ENCODE results near the gene PROB1.
"Not testable (repeated sequence)": the region's sequence is repeated elsewhere in the genome, so short reads cannot be mapped to it uniquely, and the experiment has no call there.

PROB1 gene

GRCh38 chr5:139410993-139411828, 16.3 kb upstream of the PROB1 start:
- DNase-seq, result no peak

DNA sequence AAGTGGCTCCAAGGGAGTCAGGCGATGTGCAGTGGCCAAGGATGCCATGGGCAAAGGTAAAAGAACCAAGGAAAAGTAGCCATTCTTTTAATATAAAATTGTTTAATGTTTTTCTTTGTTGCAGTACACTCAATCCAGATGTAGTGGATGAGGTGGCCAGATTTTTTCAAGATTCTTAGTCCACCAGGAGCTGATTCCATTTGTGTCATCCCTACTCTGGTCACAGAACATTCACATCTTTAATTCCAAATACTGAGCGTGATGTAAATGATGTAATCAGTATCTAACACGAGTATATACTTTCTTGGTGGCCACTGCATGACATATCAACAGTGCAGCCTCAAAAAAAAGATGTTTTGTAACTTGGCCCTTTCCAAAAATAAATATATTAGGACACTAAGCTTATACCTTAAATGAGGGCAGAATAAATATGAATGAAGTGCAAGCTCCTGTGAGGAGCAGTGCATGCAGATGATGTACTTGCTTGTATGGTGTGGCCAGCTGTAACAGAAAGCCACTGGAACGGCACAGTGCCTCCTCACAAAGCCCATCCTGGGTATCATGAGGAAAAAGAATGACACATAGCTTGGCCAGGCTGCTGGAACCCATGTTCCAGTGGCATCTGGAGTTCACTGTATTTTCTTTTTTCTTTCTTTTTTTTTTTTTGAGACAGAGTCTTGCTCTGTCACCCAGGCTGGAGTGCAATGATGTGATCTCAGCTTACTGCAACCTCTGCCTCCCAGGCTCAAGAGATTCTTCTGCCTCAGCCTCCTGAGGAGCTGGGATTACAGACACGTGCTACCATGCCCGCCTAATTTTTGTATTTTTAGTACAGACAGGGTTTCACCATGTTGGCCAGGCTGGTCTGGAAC, 15.5 kb upstream of the PROB1 start:
- DNase-seq, result no peak

DNA sequence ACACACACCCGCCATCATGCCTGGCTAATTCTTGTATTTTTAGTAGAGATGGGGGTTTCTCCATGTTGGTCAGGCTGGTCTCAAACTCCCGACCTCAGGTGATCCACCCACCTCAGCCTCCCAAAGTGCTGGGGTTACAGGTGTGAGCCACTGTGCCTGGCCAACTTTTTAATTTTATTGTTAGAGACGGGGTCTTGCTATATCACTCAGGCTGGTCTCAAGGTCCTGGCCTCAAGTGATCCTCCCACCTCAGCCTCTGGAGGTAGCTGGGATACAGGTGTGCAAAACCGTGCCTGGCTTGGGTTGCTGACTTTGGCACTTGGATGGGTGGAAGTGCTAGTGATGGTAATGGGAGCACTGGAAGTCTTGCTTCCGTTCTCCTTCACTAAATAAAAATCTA, 14.2 kb upstream of the PROB1 start:
- not testable (repeated sequence) for DNase-seq

DNA sequence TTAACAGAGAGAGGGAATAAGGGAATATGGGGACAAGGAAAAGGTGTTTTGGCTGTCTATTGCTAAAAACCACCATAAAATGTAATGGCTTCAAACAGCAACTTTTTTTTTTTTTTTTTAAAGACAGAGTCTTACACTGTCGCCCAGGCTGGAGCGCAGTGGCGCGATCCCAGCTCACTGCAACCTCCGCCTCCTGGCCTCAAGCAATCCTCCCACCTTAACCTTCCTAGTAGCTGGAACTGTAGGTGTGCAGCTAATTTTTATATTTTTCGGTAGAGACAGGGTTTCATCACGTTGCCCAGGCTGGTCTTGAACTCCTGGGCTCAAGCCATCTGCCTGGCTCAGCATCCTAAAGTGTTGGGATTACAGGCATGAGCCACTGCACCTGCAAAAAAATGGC, 13.3 kb upstream of the PROB1 start:
- no peak for DNase-seq

GRCh38 chr5:139407517-139407916, 12.6 kb upstream of the PROB1 start:
- no peak for DNase-seq

DNA sequence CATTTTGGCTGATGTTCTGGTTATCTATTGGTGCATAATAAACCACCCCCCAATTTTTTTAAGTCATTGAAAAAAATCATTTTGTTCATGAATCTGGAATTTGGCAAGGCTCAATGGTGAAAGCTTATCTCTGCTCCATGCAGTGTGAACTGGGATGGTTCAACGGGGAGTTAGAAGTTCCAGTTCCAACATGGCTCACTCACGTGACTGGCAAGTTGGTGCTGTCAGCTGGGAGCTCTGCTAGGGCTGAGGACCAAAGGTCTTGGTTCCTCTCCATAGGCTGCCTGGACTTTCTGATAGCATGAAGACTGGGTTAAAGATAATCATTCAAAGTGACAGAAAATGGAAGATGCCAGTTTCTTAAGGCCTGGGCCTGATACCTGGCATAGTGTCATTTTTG, 12.1 kb upstream of the PROB1 start:
- no peak for DNase-seq

DNA sequence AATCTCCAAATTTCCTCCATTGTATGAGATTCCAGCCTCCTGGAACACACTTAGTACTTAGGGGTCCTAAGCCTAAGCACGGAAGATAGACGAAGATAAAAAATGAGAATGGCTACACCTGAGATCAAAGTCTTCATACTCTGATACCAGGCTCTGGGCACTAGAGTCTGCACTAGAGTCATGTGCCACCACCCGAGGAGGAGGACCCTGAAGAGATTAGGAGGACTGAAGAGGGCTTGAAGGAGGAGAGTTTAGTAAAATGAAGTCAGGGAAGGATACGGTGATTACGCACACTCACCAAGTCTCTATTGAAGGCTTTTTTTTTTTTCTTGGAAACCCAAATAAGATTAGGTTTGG, 9.6 kb upstream of the PROB1 start:
- no peak for DNase-seq

- peak; percentile 98 for DNase-seq
These were observed 9.0 kb upstream of the PROB1 start, which contains the start of gene SPATA24 for GRCh38 chr5:139403787-139404483. Gene SPATA24 (minus strand): TSS chr5:139404089. CDS start chr5:139404060, 29 bp downstream.

DNA sequence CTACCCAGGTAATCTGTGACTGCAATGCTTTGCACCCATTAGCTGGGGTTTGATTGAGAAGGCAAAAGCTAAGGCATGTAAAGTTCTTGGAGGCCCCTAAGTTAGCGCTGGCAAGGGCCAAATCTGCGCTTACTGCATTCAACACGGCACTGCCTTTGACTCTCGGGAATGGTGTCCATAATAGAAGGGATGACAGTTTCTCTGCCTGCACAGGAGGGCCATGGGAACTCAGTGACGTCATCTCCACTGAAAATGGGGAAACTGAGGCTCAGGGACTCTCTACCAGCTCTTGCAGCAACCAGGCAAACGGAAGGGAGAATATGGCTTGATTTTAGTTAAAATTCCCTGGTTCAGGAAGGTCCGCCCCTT, 8.5 kb upstream of the PROB1 start:
- no peak for DNase-seq

GRCh38 chr5:139402561-139403158, 7.8 kb upstream of the PROB1 start:
- DNase-seq, result no peak

- no peak for DNase-seq
These were observed 6.6 kb upstream of the PROB1 start for GRCh38 chr5:139401546-139401945.

DNA sequence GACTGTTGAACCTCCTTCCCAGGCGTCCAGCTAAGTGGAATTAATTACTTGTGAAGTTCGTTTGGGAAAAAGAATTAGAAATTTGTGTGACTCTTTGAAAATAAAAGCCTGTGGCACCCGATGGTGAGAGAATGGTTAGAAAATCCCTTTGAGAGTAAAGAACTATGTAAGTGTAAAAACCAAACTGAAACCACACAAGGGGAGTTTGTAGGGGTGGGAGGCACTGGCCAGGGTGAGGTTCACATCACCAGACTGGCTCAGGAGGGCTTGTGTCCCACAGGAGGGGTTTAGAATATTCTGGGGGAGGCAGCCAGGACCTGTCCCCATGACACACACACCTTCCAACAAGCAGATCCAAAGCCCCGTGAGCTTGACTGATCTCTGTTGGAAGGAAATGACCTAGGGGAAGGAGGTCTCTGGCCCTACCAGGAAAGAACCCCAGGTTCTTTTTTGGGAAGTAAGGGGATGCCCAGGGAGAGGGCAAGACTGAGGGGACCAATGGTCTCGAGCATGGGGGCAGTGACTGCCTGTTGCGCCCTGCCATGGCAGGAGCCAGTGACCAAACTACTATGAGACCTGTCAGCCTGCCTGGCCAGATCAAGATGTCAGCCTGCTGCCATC, 4.7 kb upstream of the PROB1 start:
- DNase-seq, result no peak

GRCh38 chr5:139397921-139398320, 3.0 kb upstream of the PROB1 start:
- no peak for DNase-seq

DNA sequence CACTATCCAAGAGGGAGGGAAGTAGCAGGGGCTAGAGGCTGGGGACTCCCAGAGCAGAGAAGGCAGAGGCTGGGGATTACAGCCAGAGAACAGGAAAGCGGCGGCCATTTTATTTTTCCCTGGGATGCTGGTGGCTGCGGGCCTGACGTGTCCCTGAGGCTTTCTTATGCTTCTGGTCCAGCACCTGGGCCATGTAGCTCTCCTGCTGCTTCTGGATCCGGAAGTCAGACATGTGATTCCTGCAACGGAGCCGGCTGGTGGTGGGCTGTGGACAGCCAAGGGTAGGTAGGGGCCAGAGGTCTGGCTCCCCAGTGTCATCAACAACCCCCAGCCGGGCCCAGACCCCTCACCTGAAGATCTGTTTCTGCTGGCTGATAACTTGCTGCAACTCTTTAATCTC, 1.8 kb upstream of the PROB1 start:
- DNase-seq, result no peak

GRCh38 chr5:139395844-139396640, 1.1 kb upstream of the PROB1 start:
- no peak for DNase-seq

DNA sequence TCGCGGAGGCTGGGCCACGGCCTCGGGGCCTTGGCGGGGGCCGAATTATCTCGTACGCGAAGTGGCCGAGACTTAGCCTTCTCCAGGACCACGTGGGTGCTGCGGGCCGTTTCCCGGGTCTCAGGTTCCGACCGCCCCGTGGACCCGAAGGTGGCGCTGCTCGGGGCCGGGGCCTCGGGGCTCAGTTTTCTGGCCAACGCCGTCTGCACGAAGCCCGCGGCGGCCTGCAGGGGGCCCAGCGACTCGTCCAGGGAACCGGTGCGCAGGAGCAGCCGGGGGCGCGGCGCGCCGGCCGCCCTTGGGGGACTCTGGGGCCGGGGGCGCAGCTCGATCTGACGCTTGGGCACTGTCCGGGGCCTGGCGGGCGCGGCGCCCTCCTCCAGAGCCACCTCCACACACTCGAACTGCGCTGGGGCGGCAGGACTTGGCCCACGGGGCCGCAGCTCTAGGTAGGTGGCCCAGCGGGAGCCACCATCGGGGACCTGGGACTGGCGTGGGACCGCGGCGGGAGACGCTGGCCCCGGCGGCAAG, 716 bp downstream of the PROB1 start:
- no peak for DNase-seq

- no peak for DNase-seq
These were observed 1.3 kb downstream of the PROB1 start for GRCh38 chr5:139393497-139394122.

DNA sequence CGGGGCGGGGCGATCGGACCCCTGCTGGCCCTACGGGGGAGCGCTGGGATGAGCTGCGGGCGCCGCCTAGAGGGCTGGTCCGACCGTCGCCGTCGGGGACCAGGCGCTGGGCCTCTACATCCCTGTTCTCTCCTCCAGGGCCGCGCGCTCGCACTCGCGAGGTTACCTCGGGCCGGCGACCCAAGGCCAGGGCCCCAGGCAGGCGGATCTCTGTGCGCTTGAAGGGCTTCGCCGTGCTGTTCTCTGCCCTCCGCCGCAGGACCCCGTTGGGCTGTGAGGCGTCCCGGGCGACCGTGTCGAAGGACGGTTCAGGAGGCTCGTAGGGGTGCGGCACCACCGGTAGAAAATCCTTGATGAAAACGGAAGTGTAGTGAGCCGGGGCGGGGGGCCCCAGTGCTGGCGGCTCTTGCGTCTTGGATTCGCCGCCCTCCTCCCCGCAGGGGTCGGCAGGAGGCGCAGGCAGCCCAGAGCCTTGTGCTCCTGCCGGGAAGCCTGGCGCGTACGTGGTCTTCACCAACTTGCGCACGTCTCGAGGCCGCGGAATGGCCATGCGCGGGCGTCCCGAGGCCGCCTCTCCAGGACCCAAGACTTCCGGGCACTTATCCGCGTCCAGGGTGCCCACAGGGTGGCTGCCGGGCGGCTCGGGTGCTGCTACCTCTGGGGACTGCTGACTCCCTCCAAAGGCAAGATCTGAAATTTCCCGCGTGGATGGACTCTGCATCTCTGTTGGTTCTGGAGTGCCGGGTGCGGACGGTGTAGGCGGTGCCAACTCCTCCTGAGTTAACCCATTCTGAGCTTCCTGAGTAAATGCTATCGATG, 2.0 kb downstream of the PROB1 start:
- DNase-seq, result no peak

DNA sequence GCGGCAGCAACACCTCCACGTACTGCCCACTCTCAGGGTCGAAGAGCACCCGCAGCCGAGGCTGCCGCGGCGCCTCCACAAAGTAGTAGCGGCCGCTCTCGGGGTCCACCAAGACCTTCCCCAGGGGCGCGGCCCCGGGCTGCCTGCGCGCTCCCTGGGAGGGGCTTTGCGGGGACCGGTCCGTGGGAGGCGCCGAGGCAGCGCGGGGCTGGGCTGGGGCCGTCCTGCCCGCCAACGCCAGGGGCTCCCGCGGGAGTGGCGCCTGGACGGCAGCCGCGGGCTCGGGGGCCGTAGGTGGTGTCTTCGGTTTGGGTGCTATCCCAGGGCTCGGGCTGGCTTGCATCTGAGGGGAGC, 2.6 kb downstream of the PROB1 start:
- no peak for DNase-seq

All from GDM1 (cell line).